A673 (cell line): ENCODE measurements around the gene MYH15. TPM values are rescaled to one million over a fixed set of nuclear protein-coding genes. Genes with fewer than 3 reads are reported as not detected.

Experiments used
- BruUV-seq: library from RNA; stranded (reverse); fragments of 400-500 nt; replicated peaks from 2 replicates; lab custom pipeline; 2021; lab: Mats Ljungman, UMichigan
- CTCF ChIA-PET: fragments of 300-600 bp; sonication (Branson Sonifier 250); formaldehyde crosslinking; loops from one replicate; lab custom pipeline; 2022; ENCODE audit warnings: antibody characterized with exemption; lab: Charles Lee
- POLR2A ChIA-PET: fragments of 300-600 bp; sonication (Branson Sonifier 250); formaldehyde crosslinking; loops from one replicate; lab custom pipeline; 2022; ENCODE audit warnings: antibody characterized with exemption; ENCODE audit not compliant: low non-redundant PET; lab: Charles Lee
- DNase-seq: peaks from one replicate; pipeline ENCODE4 v3.0.0-alpha.2; 2015; ENCODE audit warnings: low spot score
- H3K27ac ChIP-seq: fragments of 200-600 bp; sonication (generic); 2 replicates; pipeline ENCODE4 v1.5.1; 2016; ENCODE audit warnings: mixed run types, low read depth, mild to moderate bottlenecking, mixed read lengths, antibody characterized with exemption, low read length; ENCODE audit not compliant: poor library complexity, severe bottlenecking
- H3K27me3 ChIP-seq: fragments of 200-600 bp; sonication (generic); replicated peaks from 2 replicates; pipeline ENCODE4 v1.6.1; 2017; ENCODE audit warnings: mixed run types, low read depth, mild to moderate bottlenecking, mixed read lengths, antibody characterized with exemption, low read length; ENCODE audit not compliant: insufficient read depth, poor library complexity
- H3K36me3 ChIP-seq: fragments of 200-600 bp; sonication (generic); 2 replicates; pipeline ENCODE4 v1.6.1; 2016; ENCODE audit warnings: mixed run types, mild to moderate bottlenecking, mixed read lengths, antibody characterized with exemption, low read length; ENCODE audit not compliant: insufficient read depth, poor library complexity, severe bottlenecking
- H3K4me1 ChIP-seq: fragments of 200-600 bp; sonication (generic); 2 replicates; pipeline ENCODE4 v1.6.1; 2017; ENCODE audit warnings: mixed run types, mild to moderate bottlenecking, mixed read lengths, antibody characterized with exemption, low read length; ENCODE audit not compliant: insufficient read depth, poor library complexity, severe bottlenecking
- H3K4me3 ChIP-seq: fragments of 200-600 bp; sonication (generic); 2 replicates; pipeline ENCODE4 v1.5.1; 2016; ENCODE audit warnings: low read depth, mixed run types, mild to moderate bottlenecking, mixed read lengths, low read length; ENCODE audit not compliant: poor library complexity, severe bottlenecking
- H3K9me3 ChIP-seq: fragments of 200-600 bp; sonication (generic); 2 replicates; pipeline ENCODE4 v1.6.1; 2016; ENCODE audit warnings: mixed run types, low read depth, mild to moderate bottlenecking, mixed read lengths, antibody characterized with exemption, low read length; ENCODE audit not compliant: poor library complexity, severe bottlenecking
- CTCF ChIP-seq: fragments of 300-800, 200-600 bp; sonication (generic); conservative IDR thresholded peaks from 2 replicates; pipeline ENCODE4 v1.5.1; 2017; ENCODE audit warnings: low read depth, mild to moderate bottlenecking, antibody characterized with exemption, low read length, moderate library complexity, mixed read lengths
- EZH2 ChIP-seq: fragments of 200-600 bp; sonication (generic); IDR thresholded peaks from 2 replicates; pipeline ENCODE4 v1.6.1; 2017; ENCODE audit warnings: borderline replicate concordance, low read depth, mild to moderate bottlenecking, mixed read lengths, antibody characterized with exemption, low read length; ENCODE audit not compliant: poor library complexity, severe bottlenecking
- intact Hi-C: fragments of 100-400 bp; cut with micrococcal nuclease; formaldehyde crosslinking; loops from one replicate; pipeline ENCODE4 v1.10.0; 2022; ENCODE audit not compliant: unreplicated experiment
- total RNA-seq: library from RNA; stranded (reverse); gene quantifications from 2 replicates; pipeline ENCODE4 v1.2.3, GENCODE V29; 2021

The MYH15 gene
- total RNA-seq, 1 experiment from 2014 or later = 1.2 TPM

GRCh38 chr3:108441518-108441917, 68.9 kb downstream of the MYH15 start:
- H3K36me3 ChIP-seq = no peaks in the 10 kb centered on the region
- peaks cover 1% of the 10 kb centered on the region for H3K9me3 ChIP-seq
- H3K4me1 ChIP-seq = peaks cover 23% of the 10 kb centered on the region
- ChIA-PET CTCF (interaction anchor here (1.5 kb wide), 1 partner anchor 36 kb away, joined by 4 read pairs; no protein-coding TSS in a partner anchor), POLR2A (no interaction called here)
- peak; percentile 4 for DNase-seq
- no TSS peak for BruUV-seq
- H3K27ac ChIP-seq = peak overlapping the region; percentile 59
- TF ChIP-seq EZH2 = no peak
- TF ChIP-seq CTCF = no peak
- H3K27me3 ChIP-seq = no peaks in the 10 kb centered on the region
- intact Hi-C loops = no loop called here
- no peak overlapping the region for H3K4me3 ChIP-seq

DNA sequence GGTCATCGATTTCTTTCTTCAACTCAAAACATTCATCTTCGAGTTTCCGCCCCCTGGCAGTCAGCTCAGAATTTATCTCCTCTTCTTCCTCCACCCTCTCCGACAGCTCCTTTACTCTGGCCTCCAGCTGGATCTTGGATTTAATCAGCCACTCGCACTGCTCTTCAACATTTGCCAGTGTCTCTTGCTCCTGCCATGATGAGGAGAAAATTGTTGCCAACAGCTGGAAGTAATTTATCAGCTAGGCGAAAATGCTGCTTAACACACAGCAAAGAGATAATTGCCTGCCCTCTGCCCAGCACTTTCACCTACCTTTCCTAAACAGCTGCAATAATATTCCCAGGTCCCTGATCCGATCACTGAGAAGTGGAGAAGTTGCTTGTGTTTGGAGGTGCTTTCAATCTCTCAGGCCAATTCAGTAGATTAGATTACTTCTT, 69.3 kb downstream of the MYH15 start:
- Histone ChIP-seq H3K27me3 (no peaks in the 10 kb centered on the region), H3K27ac (peak overlapping the region; percentile 59), H3K36me3 (no peaks in the 10 kb centered on the region), H3K4me1 (peaks cover 23% of the 10 kb centered on the region), H3K9me3 (no peaks in the 10 kb centered on the region), H3K4me3 (no peak overlapping the region)
- TF ChIP-seq CTCF (no peak; the same call in 1 of the 2 replicates), EZH2 (no peak)
- POLR2A ChIA-PET = no interaction called here
- intact Hi-C loops = no loop called here
- CTCF ChIA-PET = interaction anchor here (1.5 kb wide), 1 partner anchor 37 kb away, joined by 4 read pairs; no protein-coding TSS in a partner anchor
- BruUV-seq = no TSS peak
- peak; percentile 85 for DNase-seq

DNA sequence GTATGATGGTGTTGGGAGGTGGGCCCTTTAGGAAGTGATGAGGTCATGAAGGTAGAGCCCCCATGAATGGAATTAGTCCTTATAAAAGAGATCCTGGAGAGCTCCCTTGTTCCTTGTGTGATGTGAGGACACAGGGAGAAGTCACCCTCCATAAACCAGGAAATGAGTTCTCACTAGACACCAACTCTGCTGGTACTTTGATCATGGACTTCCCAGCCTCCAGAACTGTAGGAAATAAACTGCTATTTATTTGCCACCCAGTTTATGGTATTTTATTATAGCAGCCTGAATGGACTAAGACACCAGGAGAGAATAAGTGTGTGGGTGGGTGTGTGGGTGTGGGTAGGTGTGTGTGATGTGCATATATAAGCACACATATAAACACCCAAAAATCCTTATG, 71.9 kb downstream of the MYH15 start:
- Histone ChIP-seq H3K27me3 (no peaks in the 10 kb centered on the region), H3K9me3 (no peaks in the 10 kb centered on the region), H3K27ac (no peak overlapping the region), H3K4me3 (no peak overlapping the region), H3K36me3 (no peaks in the 10 kb centered on the region), H3K4me1 (peaks cover 23% of the 10 kb centered on the region)
- ChIA-PET CTCF (interaction anchor here (0.7 kb wide), 1 partner anchor 591 kb away, joined by 4 read pairs; no protein-coding TSS in a partner anchor), POLR2A (no interaction called here)
- intact Hi-C loops = no loop called here
- TF ChIP-seq EZH2 (no peak), CTCF (no peak)
- no TSS peak for BruUV-seq
- no peak for DNase-seq
